Small intestine (tissue), 16 donors: ENCODE data around the gene UBE4A. TPM values are rescaled to one million over a fixed set of nuclear protein-coding genes. Genes with fewer than 3 reads are reported as not detected.

ENCODE experiments used
- DNase-seq, 2 donors: peaks; one replicate each; pipeline versions ENCODE4 v3.0.0 to v3.0.0-alpha.2; 2013
- FAIRE-seq: peaks from 2 replicates; lab custom pipeline; 2012; peaks lifted over from hg19 to GRCh38; lab: Jason Lieb, UNC
- H3K27ac ChIP-seq, 3 donors: one replicate each; pipeline ENCODE4 v1.5.1; 2013; ENCODE audit warnings: low read length in 2 of 3, mild to moderate bottlenecking in 2 of 3, control low read depth in 1 of 3, inconsistent platforms in 1 of 3, low read depth in 1 of 3, moderate library complexity in 1 of 3
- H3K27me3 ChIP-seq, 3 donors: one replicate each; pipeline ENCODE4 v1.6.1; 2013; ENCODE audit warnings: low read length in 3 of 3, inconsistent platforms in 1 of 3; ENCODE audit not compliant: control insufficient read depth in 3 of 3, insufficient read depth in 3 of 3
- H3K36me3 ChIP-seq, 3 donors: one replicate each; pipeline ENCODE4 v1.6.1; 2013; ENCODE audit warnings: low read length in 3 of 3, inconsistent platforms in 1 of 3, low read depth in 1 of 3, mild to moderate bottlenecking in 1 of 3, moderate library complexity in 1 of 3; ENCODE audit not compliant: control insufficient read depth in 3 of 3, insufficient read depth in 2 of 3
- H3K4me1 ChIP-seq, 3 donors: one replicate each; pipeline ENCODE4 v1.6.1; 2013; ENCODE audit warnings: low read length in 2 of 3, inconsistent platforms in 1 of 3, low read depth in 1 of 3, mild to moderate bottlenecking in 1 of 3, moderate library complexity in 1 of 3; ENCODE audit not compliant: control insufficient read depth in 3 of 3, insufficient read depth in 2 of 3
- H3K4me3 ChIP-seq, 3 donors: one replicate each; pipeline ENCODE4 v1.5.1; 2013; ENCODE audit warnings: low read length in 3 of 3, control low read depth in 1 of 3, inconsistent platforms in 1 of 3, low read depth in 1 of 3, mild to moderate bottlenecking in 1 of 3, moderate library complexity in 1 of 3
- H3K9me3 ChIP-seq, 2 donors: one replicate each; pipeline ENCODE4 v1.6.1; 2013; ENCODE audit warnings: low read depth in 1 of 2, low read length in 1 of 2; ENCODE audit not compliant: control insufficient read depth in 2 of 2, insufficient read depth in 1 of 2
- WGBS, 3 donors: extraction: QIAGEN DNeasy Blood & Tissue Kit; methylation state at CpG; one replicate each; pipeline ENCODE4 v1.1.7; 2013; 5-methylcytosine and 5-hydroxymethylcytosine counted together
- long read RNA-seq, 10 donors: transcript quantifications; one replicate each; lab custom pipeline, GENCODE V29; 2026
- polyA plus RNA-seq, 4 donors: library from polyadenylated mRNA; stranded (reverse) in 3 of 4; unstranded in 1 of 4; fragments of 200-250 nt in 3 of 4; fragments of 120-200 nt in 1 of 4; gene quantifications; one replicate each; pipeline versions ENCODE4 v1.2.1 to v1.2.3, GENCODE V29; 2013
- donor health status: healthy with polysubstance abuse.
- donor health status: control.
- donor health status: control.
- donor health status: Bipolar disorder and iron deficiency.
- donor health status: healthy.

Gene UBE4A
- polyA plus RNA-seq = 10 to 100 TPM; 11.3 to 42.3 (median 14.2) TPM
- long read RNA-seq, donor 1, full-length matches to known transcripts = 1 of 93 reads
- long read RNA-seq, donor 1, partial matches to known transcripts = 92 of 93 reads
- long read RNA-seq, donor 1, other reads (novel, unspliced or antisense) = 0 of 93 reads
- long read RNA-seq, donor 2, full-length matches to known transcripts = 2 of 2 reads
- long read RNA-seq, donor 2, partial matches to known transcripts = 0 of 2 reads
- long read RNA-seq, donor 2, other reads (novel, unspliced or antisense) = 0 of 2 reads
- long read RNA-seq, donor 3, full-length matches to known transcripts = 1 of 59 reads
- long read RNA-seq, donor 3, partial matches to known transcripts = 58 of 59 reads
- long read RNA-seq, donor 3, other reads (novel, unspliced or antisense) = 0 of 59 reads
- long read RNA-seq, donor 4 = 0 reads
- long read RNA-seq, donor 5 = 0 reads
- long read RNA-seq, donor 6, partial matches to known transcripts = 5 of 5 reads
- long read RNA-seq, donor 6, other reads (novel, unspliced or antisense) = 0 of 5 reads
- long read RNA-seq, donor 7 = 0 reads
- long read RNA-seq, donor 8 = 0 reads
- long read RNA-seq, donor 9 = 0 reads
- long read RNA-seq, donor 10, full-length matches to known transcripts = 3 of 27 reads
- long read RNA-seq, donor 10, partial matches to known transcripts = 24 of 27 reads
- long read RNA-seq, donor 10, other reads (novel, unspliced or antisense) = 0 of 27 reads

GRCh38 chr11:118359295-118359958 is at the start of gene UBE4A:
TSS of gene UBE4A (plus strand) at chr11:118359600. CDS start at chr11:118365081, 5,481 bp downstream.
- peaks cover 0 to 2% (median 0%) of the 10 kb centered on the region in 3 donors for H3K27me3 ChIP-seq
- WGBS, 3 donors = 2 to 3% (median 3%) methylated on average over 33 of the region's 33 CpGs
- peak within 1 kb of the TSS in 2 of 3 donors; percentile 68 to 91 for H3K27ac ChIP-seq
- peaks cover 0 to 4% (median 0%) of the 10 kb centered on the region in 3 donors for H3K4me1 ChIP-seq
- H3K4me3 ChIP-seq = peak within 1 kb of the TSS; percentile 50 to 82 (median 81)
- no peaks in the 10 kb centered on the region for H3K9me3 ChIP-seq
- DNase-seq = peak; percentile 96 to 97
- no peak for FAIRE-seq
- H3K36me3 ChIP-seq = peaks cover 0 to 5% (median 1%) of the 10 kb centered on the region in 3 donors

GRCh38 chr11:118310271-118310670 is 49.1 kb upstream of the UBE4A start:
- no peak for FAIRE-seq
- no peak for DNase-seq
- 91 to 97% (median 94%) methylated on average over 3 of the region's 3 CpGs for WGBS, 3 donors

GRCh38 chr11:118310781-118311485 is 48.5 kb upstream of the UBE4A start:
- Histone ChIP-seq H3K36me3 (no peaks in the 10 kb centered on the region), H3K27ac (no peak overlapping the region), H3K4me1 (peaks cover 0 to 9% (median 4%) of the 10 kb centered on the region in 3 donors), H3K27me3 (peaks cover 0 to 4% (median 0%) of the 10 kb centered on the region in 3 donors), H3K9me3 (no peaks in the 10 kb centered on the region), H3K4me3 (no peak overlapping the region)
- DNase-seq (no peak), FAIRE-seq (no peak)
- 42 to 54% (median 46%) methylated on average over 3 of the region's 3 CpGs for WGBS, 3 donors

More at GRCh38 chr11:118310271-118310670, 49.1 kb upstream of the UBE4A start:
- H3K4me3 ChIP-seq = no peak overlapping the region
- peaks cover 0 to 6% (median 3%) of the 10 kb centered on the region in 3 donors for H3K4me1 ChIP-seq
- H3K36me3 ChIP-seq = no peaks in the 10 kb centered on the region
- H3K27me3 ChIP-seq = peaks cover 0 to 4% (median 0%) of the 10 kb centered on the region in 3 donors
- H3K27ac ChIP-seq = no peak overlapping the region
- no peaks in the 10 kb centered on the region for H3K9me3 ChIP-seq

GRCh38 chr11:118311518-118311917 is 47.9 kb upstream of the UBE4A start:
- Histone ChIP-seq H3K36me3 (no peaks in the 10 kb centered on the region), H3K27me3 (peaks cover 0 to 4% (median 0%) of the 10 kb centered on the region in 3 donors), H3K27ac (no peak overlapping the region), H3K4me3 (no peak overlapping the region), H3K9me3 (no peaks in the 10 kb centered on the region), H3K4me1 (peaks cover 0 to 9% (median 4%) of the 10 kb centered on the region in 3 donors)
- 71 to 73% (median 73%) methylated on average over 4 of the region's 4 CpGs for WGBS, 3 donors
- DNase-seq (no peak), FAIRE-seq (no peak)

- FAIRE-seq (no peak), DNase-seq (no peak)
- Histone ChIP-seq H3K27me3 (peaks cover 0 to 4% (median 0%) of the 10 kb centered on the region in 3 donors), H3K36me3 (no peaks in the 10 kb centered on the region), H3K4me3 (no peak overlapping the region), H3K9me3 (no peaks in the 10 kb centered on the region), H3K27ac (no peak overlapping the region), H3K4me1 (peaks cover 0 to 12% (median 4%) of the 10 kb centered on the region in 3 donors)
- WGBS, 3 donors = 91 to 92% (median 91%) methylated on average over 2 of the region's 2 CpGs
These were observed 47.1 kb upstream of the UBE4A start for GRCh38 chr11:118312328-118312727.

- Histone ChIP-seq H3K4me1 (peaks cover 0 to 12% (median 4%) of the 10 kb centered on the region in 3 donors), H3K4me3 (no peak overlapping the region), H3K27ac (no peak overlapping the region), H3K27me3 (peaks cover 0 to 4% (median 0%) of the 10 kb centered on the region in 3 donors), H3K36me3 (no peaks in the 10 kb centered on the region), H3K9me3 (no peaks in the 10 kb centered on the region)
- DNase-seq = no peak
- WGBS, 3 donors = 65 to 83% (median 74%) methylated on average over 4 of the region's 4 CpGs
- no peak for FAIRE-seq
These were observed 46.2 kb upstream of the UBE4A start for GRCh38 chr11:118313242-118313641.

- no peak for FAIRE-seq
- peak; percentile 46 to 60 for DNase-seq
These were observed 44.4 kb upstream of the UBE4A start for GRCh38 chr11:118314988-118315411.

More at GRCh38 chr11:118314988-118315411, 44.4 kb upstream of the UBE4A start:
- H3K36me3 ChIP-seq = no peaks in the 10 kb centered on the region
- no peak overlapping the region for H3K4me3 ChIP-seq
- H3K27me3 ChIP-seq = peaks cover 0 to 4% (median 0%) of the 10 kb centered on the region in 3 donors
- H3K9me3 ChIP-seq = no peaks in the 10 kb centered on the region
- 19 to 38% (median 32%) methylated on average over 7 of the region's 7 CpGs for WGBS, 3 donors
- H3K27ac ChIP-seq = peak overlapping the region in 1 of 3 donors; percentile 25
- H3K4me1 ChIP-seq = peaks cover 3 to 17% (median 4%) of the 10 kb centered on the region in 3 donors
